Daoy (cell line): ENCODE measurements around the gene SLC35A1. TPM values are rescaled to one million over a fixed set of nuclear protein-coding genes. Genes with fewer than 3 reads are reported as not detected.
"Not testable (repeated sequence)": the region's sequence is repeated elsewhere in the genome, so short reads cannot be mapped to it uniquely, and the experiment has no call there.

Experiments
- DNase-seq: peaks from one replicate; pipeline ENCODE4 v3.0.0-alpha.2; 2015; ENCODE audit warnings: low read depth
- total RNA-seq: library from RNA; depleted of rRNA; stranded (reverse); fragments of >200 nt; shearing (Covaris generic); gene quantifications from 2 replicates; pipeline ENCODE4 v1.2.3, GENCODE V29; 2014; rRNA removed

Gene SLC35A1, protein sequence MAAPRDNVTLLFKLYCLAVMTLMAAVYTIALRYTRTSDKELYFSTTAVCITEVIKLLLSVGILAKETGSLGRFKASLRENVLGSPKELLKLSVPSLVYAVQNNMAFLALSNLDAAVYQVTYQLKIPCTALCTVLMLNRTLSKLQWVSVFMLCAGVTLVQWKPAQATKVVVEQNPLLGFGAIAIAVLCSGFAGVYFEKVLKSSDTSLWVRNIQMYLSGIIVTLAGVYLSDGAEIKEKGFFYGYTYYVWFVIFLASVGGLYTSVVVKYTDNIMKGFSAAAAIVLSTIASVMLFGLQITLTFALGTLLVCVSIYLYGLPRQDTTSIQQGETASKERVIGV
- 14.1 and 22.6 TPM in 2 replicates for total RNA-seq

DNA sequence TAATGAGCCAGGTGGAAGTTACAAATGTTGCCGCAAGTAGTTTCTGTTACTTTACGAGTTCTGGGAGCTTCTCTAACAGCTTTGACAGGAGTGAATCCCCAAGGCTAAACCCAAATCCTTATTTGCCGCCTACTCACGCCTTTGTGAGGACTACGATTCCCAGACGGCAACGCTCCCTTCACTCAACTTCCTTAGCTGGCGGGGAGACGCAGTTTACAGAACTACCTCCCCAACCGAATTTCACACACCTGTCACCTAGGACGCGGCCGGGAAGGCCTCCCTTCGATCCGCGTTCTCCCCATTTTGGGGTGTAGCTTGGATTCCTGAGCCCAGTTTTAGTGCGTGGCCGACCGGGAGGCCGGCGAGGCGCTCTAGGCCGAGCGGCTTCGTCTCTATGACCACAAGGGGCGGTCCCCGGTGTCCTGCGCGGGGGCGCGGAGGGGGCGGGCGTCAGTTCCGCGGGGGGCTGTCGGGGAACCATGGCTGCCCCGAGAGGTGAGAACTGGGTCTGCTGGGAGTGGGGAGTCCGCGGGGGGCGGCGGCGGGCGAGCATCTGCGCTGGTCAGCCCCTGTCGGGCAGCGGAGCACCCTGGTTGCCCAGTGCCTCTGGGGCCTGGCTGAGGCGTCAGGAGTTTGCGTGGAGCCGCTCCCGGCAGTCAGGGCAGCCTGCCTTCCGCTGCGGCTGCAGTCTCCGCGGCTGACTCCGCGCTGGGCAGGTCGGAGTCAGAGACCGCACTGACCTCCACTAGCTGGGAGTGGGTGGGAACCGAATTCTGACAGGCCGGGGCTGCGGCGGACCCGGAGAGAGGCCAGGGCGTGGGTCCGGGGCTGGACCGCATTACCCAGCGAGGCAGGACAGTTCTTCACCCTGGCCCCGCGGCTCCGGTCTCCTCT, at the start of gene SLC35A1:
SLC35A1 (plus strand) TSS at position 450 of the 894 bp plus-strand sequence; CDS start at position 480, 30 bp downstream.
- peak; percentile 80 for DNase-seq

DNA sequence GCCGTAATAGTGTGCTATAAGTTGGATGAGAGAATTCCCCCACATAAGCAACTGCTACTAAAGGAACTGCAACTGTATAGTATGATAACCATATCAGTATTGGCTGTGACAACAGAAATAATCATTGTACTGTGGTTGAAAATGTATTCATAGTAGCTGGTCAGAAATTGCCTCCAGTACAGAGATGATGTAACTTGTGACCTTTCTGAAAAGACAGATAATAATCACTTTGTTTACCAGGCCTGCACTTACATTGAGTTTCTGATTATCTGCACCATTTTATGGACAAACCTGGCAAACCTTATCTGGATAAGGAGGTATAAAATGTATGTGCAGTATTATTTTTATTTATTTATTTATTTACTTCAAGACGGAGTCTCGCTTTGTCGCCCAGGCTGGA, 46.0 kb upstream of the SLC35A1 start:
- DNase-seq: no peak

DNA sequence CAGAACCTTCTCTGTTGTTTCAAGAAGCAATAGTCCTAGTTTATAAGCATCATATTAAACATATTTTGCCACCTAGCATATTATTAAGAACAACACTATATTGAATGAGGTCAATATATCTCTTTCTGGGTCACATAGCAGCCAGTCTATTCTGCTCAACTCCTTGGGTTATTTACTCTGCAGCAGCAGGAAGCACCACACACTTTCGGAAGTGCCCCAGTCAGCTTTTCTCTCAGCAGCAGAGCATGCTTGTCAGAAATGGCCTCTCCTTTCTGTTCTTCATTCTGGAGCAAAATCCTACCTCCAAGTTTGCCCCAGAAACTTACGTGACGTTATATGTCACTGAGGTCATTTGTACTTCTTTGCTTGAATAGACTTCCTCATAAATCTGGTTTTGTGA, 42.3 kb upstream of the SLC35A1 start:
- no peak for DNase-seq

DNA sequence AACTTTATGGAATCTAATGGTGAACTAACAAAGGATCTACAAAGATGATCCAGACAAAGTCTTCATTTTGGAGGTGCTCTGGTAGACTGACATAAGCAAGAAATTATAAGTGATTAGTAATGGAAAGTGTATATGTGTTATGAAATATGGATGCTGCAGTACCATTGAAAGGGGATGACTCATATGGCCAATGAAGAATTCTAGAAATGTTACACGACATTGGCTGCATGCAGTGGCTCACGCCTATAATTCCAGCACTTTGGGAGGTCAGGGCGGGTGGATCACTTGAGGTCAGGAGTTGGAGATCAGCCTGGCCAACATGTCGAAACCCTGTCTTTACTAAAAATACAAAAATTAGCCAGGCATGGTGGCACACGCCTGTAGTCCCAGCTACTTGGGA, 41.5 kb upstream of the SLC35A1 start:
- DNase-seq: peak; percentile 4

DNA sequence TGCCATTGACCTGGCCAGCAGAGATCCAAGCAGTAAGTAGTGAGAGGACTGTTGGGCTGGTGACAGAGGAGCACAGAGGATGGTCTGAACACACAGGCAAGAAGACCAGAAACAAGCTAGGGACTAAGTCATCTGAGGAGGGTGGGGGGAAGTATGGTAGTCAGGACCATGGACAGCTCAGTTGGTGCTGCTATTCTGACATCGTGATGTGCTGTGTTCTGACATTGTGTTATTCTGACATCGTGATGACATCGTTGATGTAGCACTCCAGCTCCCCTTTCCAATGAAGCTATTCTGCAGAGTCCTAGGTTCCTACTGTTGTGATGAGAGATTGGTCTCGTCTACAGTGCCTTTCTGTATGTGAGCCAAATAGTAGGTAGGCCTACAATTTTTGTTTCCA, 36.3 kb upstream of the SLC35A1 start:
- peak; percentile 43 for DNase-seq

DNA sequence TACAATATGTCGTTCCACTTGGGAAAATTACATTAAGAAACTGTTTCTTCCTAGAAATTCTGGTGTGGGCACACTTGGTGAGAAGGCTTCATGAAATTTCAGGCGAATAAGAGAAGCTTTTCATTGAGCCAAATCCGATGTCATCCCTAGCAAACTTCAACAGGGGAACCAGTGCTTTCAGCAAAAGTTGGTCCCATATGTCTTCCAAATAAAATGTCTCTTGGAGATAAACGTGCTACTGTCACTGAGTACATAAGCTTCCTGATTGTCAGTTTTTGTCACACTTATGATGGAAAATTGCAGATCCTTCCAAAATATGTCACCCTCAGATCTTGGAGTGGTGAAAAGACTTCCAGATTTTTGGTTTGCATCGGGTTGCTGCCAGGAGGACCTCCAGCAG, 31.1 kb upstream of the SLC35A1 start:
- no peak for DNase-seq

DNA sequence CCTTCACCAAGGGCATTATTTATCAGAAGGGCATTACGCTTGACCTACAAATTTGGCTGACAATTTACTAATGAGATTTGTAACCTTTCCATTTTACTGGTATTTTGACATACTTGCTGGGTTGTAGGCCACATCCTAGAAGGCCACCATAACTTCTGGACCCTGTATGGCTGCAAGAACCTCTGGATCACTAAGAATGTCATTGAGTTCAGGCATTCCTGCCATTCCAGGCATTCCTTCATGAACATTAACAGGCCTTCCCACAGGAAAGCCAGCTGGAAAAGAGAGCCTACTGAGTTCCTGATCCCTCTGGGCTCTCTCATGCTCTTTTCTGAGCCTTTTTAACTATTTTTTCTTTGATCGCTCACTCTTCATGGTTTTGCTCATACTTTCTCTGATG, 28.4 kb upstream of the SLC35A1 start:
- DNase-seq: no peak

DNA sequence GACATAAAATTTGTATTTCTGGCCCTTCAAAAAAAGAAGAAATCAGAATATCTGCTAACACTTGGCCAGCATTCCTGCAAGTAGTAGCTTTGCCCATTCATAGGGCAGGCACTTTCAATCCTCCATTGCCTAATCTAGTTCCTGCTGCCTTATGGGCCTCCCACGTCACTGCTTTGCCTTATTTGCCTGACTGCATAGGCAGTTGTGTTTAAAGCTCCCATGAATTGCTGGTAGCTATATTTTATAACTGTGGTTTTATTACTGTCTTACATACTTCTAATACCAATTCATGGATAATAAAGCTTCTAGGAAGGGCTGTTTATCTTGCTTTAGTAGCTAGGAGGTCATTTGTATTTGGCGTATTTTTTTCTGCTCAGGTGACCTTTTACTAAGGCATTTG, 7.7 kb upstream of the SLC35A1 start:
- DNase-seq: no peak

DNA sequence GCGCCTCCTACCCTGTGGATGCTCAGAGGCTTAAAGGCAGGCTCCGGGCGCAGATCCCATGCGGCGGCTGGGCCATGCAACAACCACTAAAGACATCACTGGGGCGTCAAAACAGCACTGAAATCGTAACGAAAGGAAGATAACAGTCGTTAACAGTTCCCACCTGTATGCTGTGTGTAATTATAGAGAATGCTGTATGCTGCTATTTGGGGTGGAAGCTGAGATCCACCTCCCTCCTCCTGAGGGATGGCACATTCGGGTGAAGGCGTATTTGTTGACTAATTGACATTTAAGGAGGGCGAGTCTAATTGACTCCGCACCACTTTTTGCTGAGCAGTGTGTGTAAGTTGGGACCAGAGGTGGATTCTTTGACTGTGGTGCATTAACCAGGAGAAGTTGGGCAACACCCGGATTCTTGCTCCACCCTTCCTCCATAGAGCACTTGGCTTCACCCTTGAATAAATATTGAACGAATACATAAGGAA, 687 bp downstream of the SLC35A1 start:
- peak; percentile 9 for DNase-seq

DNA sequence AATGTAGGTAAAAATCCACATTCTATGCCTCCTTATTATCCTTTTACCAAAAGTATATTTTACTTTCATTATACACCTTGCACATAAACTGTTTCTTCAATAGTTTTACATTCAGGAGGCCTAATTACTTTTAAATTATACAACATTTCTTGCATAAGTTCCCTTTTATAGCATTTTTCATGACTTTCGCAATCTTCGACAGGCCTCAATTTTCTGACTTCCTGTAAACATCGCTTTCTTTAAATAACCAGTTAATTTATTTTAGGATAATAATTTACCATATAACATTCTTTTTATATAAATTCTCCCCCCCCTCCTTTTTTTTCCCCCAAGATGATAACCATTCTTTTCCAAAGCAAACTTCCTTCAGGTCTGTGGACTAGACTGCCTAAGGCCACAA, 9.2 kb downstream of the SLC35A1 start:
- no peak for DNase-seq

DNA sequence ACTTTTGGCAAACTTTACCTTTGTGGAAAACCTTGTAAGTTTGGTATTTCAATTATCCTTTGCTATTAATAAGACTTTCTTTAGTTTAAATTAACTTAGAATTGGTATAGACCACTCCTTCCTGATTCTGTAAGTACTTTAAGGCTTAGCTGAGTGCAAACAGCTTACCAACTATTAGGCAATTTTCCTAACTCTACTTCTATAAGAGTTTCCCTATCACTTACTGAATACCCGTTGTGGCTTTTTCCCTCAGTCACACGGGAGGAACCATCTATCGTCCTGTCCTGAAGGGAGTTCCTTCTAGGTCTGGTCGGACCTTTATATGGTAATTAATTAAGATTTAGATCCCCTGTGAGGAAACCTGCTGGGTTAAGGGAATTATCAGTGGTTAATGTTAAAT, 9.6 kb downstream of the SLC35A1 start:
- DNase-seq: no peak

DNA sequence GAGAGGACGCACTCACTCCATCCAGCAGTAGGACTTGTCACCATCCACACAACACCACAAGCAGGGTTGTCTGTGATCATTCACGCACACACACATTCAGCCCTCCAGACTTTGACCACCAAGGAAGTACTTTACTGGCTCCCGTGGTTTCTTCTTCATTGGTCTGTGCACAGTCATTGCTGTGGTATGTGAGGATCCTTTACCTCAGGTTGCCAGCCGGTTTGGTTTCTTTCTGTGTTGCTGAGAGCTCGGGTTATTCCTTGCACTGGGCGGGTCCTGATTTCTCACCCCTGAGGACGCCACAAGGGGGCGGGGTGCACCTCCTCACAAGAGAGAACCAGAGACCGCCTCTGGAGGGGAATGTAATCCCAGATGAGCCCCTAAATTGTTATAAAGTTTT, 11.2 kb downstream of the SLC35A1 start:
- DNase-seq: peak; percentile 57

DNA sequence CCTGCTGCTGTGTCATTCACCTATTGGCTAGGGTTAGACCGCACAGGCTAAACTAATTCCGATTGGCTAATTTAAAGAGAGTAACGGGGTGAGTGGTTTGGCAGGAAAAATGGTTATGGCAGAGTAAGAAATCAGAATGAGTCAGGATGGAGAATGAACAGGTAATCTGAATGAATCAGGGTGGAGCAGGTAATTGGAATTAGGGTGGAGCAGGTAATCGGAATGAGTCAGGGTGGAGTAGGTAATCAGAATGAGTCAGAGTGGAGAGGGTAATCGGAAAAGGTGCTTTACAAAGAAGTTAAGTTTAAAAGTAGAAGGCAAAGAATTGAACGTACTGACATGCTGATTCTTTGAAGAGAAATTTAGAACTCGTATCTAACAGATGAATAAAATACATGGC, 11.7 kb downstream of the SLC35A1 start:
- no peak for DNase-seq

DNA sequence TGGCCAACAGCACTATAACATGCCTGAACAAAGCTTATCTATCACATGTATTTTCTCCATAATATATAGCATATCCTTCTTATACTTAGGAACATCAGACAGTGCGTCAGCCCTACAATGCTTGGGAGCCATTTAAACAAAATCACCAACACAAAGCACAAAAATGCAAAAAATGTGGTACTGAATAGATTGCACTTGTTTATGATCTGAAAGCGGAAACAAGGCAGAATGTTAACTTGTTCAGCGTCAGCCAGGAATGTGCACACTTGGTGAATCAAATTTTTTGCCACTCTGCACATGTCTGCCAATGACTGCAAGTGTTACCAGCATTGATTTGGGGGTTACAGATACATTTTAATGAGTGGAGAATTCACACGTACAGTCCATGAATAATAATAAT, 14.8 kb downstream of the SLC35A1 start:
- no peak for DNase-seq

DNA sequence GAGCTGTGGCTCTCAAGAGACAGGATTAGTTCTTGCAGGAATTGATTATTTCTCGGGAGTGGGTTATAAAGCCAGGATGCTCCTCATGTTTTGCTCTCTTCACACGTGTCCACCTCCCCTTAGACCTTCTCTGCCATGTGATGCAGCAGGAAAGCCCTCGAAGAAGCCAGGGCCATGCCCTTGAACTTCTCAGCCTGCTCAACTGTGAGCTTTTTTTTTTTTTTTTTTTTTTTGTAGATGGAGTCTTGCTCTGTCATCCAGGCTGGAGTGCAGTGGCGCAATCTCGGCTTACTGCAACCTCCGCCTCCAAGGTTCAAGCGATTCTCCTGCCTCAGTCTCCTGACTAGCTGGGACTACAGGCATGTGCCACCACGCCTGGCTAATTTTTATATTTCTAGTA, 16.6 kb downstream of the SLC35A1 start:
- not testable (repeated sequence) for DNase-seq

DNA sequence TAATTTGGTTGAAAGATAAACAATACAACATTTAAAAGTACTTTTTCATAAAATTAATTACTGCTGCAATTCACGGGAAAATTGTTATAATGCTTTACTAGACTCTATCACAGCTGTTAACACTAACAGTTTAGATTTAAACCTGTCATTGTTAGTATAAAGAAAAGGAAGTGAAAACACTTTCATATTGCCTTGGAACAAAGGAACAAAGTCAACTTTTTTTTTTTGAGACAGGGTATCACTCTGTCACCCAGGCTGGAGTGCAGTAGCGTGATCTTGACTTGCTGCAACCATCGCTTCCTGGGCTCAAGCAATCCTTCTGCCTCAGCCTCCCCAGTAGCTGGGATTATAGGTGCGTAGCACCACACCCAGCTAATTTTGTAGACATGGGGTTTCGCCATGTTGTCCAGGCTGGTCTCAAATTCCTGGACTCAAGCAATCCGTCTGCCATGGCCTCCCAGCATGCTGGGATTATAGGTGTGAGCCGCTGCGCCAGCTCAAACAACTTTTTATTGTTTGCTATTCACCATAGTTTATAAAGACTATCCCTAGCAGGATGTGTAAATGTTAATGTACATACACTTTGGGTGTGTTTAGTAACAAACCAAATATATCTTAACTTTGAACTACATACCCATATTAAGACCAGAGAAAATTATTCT, 22.1 kb downstream of the SLC35A1 start:
- DNase-seq: no peak

DNA sequence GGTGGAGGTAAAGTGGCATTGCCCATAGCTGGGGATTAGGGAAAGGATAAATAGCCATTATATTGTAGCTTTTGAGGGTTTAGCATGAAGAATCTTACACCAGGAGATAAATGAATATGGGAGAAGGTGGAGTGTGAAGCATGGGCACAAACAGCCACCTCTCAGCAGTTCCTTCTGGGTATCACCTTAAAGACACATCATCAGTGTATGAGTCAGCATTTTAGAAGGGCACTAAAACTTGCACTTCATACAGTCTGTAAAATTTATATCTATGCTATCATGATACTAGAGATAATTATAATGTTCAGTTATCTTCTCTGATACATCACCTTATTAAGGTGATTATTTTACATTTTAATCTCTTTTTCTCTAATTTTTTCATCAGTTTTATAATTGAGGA, 25.3 kb downstream of the SLC35A1 start:
- no peak for DNase-seq

DNA sequence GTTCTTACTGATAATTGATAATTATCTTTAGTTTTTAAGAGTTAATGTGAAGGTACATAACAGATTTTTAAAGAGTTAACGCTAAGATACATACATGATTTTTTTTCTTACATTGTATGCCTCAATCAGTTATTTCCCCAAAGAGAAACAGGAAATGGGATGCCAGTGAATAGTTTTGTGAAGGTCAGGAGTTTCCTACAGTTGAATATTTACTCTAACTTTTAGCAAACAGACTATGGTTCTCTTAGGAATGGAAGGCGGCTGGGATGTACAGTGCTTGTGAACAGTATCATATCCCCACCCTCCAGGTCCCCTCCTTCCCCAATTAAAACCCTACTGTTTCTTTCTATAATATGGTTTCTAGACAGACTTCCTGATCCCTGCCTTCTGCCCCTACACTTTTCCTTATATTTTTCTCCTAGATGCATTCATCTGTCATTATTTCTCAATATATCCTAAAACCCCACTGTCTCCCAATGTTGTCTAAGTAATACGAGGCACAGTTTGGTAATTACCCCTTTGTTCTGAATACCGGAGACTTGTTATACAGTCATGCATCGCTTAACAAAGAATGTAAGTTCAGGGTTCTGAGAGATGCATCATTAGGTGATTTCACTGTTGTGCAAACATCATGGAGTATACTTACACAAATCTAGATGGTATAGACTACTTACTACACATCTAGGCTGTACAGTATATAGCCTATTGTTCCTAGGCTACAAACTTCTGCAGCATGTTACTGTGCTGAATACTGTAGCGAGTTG, 29.2 kb downstream of the SLC35A1 start:
- no peak for DNase-seq

DNA sequence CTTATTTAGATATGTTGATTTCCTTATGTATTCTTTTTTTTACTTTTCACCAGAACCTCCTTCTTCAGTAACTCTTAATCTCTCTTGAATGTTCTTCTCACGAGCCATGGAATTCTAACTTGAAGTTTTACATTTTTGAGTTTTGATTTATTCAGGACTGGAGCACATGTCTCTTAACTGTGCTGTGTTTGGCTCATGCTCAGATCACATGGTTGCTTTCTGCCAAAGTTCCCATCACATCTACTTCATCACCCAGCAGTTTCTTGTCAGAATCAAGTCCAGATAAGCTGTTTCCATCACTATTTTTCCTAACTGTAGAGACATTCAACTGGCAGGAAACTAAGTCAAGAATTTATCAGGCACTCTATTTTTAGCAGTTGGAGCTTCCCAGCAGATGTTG, 31.7 kb downstream of the SLC35A1 start:
- DNase-seq: no peak

DNA sequence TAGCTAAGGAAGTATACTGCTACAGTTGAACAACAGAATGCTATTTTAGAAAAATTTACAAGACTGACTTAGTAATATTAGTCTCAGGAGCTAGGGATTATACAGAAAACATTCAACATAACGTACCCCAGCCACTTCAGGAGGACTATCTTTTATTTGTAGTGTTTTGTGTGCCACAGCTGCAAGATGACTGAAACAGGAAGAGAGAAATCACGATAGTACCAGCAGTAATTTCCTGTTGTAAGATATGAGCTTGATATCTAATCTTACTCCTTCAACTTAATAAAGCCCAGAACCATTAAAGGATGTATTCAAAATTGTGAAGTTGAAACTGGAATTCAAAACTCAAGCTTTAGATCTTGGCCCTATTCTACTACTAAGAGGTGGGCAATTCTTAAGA, 42.1 kb downstream of the SLC35A1 start:
- DNase-seq: no peak

DNA sequence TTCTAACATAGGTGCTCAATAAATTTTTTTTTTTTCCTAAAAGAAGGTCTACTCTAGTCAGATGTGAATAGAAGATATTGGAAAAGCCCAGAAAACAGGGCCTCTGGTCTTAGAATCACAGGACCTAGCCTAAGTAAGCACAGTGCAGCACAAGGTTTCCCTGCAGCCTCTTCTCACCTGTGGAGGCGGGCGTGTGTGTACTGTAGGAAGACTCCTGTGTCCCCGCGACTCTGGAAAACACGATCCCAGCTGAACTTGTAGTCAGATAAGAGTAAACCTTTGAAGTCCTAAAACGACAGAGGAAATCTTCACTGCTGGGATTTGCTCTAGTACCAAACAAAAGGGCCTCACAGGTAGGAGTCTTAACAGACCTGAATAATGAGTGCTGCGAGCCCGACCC, 45.7 kb downstream of the SLC35A1 start:
- DNase-seq: no peak

DNA sequence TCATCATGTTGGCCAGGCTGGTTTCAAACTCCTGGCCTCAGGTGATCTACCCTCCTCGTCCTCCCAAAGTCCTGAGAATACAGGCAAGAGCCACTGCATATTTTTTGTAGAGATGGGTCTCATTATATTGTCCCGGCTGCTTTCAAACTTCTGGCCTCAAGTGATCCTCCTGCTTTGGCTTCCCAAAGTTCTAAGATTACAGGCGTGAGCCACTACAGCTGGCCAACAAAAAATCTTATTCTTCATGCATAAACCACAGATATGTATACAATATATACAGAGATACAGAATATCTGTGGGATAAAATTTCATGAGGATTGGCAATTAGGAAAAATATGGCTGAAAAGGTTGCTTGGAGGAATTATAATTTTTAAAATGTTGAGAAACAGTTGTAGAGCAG, 49.9 kb downstream of the SLC35A1 start:
- DNase-seq: no peak
